ENCODE results near the gene KCTD1.

- no peak for TF ChIP-seq CTCF (IDR thresholded peaks at IDR 0.05)
- no peak for TF ChIP-seq POLR2AphosphoS5 (IDR thresholded peaks at IDR 0.05)
Observed at GRCh38 chr18:26504831-26505230, 43.5 kb downstream of the KCTD1 start.

Measured in stomach (tissue), 4 donors.